GM12801 (cell line): ENCODE results near the gene GOLGA8Q.
"Not testable (repeated sequence)": the region's sequence is repeated elsewhere in the genome, so short reads cannot be mapped to it uniquely, and the experiment has no call there.

Experiments used
- TF ChIP-seq, protein P1 (sequence below): IDR thresholded peaks from one replicate; pipeline ENCODE4 v1.5.1; 2011; ENCODE audit warnings: control low read depth; ENCODE audit not compliant: insufficient read length; ENCODE audit errors: extremely low read depth

The GOLGA8Q gene, protein sequence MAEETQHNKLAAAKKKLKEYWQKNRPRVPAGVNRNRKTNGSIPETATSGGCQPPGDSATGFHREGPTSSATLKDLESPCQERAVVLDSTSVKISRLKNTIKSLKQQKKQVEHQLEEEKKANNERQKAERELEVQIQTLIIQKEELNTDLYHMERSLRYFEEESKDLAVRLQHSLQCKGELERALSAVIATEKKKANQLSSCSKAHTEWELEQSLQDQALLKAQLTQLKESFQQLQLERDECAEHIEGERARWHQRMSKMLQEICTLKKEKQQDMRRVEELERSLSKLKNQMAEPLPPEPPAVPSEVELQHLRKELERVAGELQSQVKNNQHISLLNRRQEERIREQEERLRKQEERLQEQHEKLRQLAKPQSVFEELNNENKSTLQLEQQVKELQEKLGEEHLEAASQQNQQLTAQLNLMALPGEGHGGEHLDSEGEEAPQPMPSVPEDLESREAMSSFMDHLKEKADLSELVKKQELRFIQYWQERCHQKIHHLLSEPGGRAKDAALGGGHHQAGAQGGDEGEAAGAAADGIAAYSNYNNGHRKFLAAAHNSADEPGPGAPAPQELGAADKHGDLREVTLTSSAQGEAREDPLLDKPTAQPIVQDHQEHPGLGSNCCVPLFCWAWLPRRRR

DNA sequence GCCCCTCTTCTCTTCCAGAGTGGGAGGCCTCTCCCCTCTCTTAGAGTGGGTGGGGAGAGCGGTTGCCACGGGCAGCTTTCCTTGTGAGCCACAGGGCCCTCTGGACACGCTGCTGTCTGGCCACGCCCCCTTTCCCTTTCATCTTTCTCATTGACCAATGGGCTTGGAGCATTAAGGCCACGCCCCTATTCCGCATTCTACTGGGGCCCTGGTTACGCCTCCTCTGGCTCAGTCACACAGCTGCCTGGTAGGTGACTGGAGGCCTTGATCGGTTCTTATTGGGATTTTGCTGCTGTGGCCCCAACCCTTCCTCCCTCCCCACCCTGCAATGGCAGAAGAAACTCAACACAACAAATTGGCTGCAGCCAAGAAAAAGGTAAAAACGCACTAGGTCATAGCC lies at the start of gene GOLGA8Q:
TSS of gene GOLGA8Q (plus strand) at position 301 of the 400 bp plus-strand sequence. CDS start at position 329, 28 bp downstream.
- TF ChIP-seq, protein P1, sequence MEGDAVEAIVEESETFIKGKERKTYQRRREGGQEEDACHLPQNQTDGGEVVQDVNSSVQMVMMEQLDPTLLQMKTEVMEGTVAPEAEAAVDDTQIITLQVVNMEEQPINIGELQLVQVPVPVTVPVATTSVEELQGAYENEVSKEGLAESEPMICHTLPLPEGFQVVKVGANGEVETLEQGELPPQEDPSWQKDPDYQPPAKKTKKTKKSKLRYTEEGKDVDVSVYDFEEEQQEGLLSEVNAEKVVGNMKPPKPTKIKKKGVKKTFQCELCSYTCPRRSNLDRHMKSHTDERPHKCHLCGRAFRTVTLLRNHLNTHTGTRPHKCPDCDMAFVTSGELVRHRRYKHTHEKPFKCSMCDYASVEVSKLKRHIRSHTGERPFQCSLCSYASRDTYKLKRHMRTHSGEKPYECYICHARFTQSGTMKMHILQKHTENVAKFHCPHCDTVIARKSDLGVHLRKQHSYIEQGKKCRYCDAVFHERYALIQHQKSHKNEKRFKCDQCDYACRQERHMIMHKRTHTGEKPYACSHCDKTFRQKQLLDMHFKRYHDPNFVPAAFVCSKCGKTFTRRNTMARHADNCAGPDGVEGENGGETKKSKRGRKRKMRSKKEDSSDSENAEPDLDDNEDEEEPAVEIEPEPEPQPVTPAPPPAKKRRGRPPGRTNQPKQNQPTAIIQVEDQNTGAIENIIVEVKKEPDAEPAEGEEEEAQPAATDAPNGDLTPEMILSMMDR: not testable (repeated sequence)

DNA sequence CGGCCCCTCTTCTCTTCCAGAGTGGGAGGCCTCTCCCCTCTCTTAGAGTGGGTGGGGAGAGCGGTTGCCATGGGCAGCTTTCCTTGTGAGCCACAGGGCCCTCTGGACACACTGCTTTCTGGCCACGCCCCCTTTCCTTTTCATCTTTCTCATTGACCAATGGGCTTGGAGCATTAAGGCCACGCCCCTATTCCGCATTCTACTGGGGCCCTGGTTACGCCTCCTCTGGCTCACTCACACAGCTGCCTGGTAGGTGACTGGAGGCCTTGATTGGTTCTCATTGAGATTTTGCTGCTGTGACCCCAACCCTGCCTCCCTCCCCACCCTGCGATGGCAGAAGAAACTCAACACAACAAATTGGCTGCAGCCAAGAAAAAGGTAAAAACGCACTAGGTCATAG lies 51.9 kb downstream of the GOLGA8Q start, which contains the start of gene GOLGA8H:
TSS of gene GOLGA8H (plus strand) at position 233 of the 400 bp plus-strand sequence. CDS start at position 331, 98 bp downstream.
- TF ChIP-seq, protein P1: not testable (repeated sequence)
